ENCODE measurements around the gene ERF.
A peak's percentile ranks its signal among the peaks of the same experiment; 100 is the strongest.

ERF gene

DNA sequence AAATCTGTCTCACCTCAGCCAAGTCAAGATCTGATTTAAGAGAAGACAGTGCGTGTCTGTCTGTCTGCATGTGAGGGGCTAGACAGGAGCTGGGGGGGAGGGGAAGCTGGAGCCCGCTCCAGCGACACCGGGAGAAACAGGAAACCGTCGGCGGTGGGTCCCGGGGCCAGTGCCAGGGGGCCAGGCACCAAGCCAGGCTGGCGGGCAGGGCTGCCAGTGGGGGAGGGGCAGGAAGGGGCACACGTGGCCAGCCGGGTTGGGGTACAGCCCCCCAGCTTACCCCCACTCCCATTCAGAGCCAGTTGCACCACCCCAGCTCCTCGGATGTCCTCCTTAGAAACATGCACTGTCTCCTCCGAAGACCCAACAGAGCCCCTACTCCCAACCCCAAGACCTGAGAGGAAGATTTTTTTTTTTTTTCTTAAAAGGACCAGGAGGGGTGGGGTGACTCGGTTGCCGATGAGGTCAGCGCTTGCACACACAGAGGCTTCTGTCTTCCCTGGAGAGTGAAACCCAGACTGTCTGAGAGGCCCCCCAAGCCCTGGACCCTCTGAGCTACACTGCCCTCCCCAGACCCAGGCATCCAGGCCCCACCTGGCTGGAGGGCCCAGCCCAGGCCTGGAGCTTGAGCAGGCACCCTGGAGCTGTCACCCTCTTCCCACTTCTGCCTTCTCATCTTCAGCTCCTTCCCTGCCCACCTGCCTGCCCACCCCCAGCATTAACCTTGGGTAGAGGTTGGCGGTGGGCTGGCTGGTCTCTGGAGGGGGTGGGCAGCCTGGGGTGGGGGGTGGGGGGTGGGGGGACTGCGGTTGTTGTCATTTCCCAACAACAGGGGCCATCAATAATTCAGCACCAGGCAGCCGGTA lies 4.0 kb downstream of the ERF start:
- DNase-seq (ENCODE audit: low spot score) = no peak
- Histone ChIP-seq H2BK15ac (ENCODE audit: low read length) (no peak overlapping the region), H3K4me3 (ENCODE audit: low read length in 2 of 2) (no peak overlapping the region), H2BK12ac (ENCODE audit: low read length) (no peak overlapping the region), H3K27ac (replicated peaks; ENCODE audit: low read length) (no peak overlapping the region), H4K91ac (ENCODE audit: low read depth, low read length, poor library complexity) (no peak overlapping the region), H3K79me1 (ENCODE audit: low read depth, low read length) (peaks cover 38% of the 10 kb centered on the region), H3K9ac (ENCODE audit: low read depth, low read length, poor library complexity) (peak overlapping the region; percentile 81), H3K18ac (ENCODE audit: low read length) (no peak overlapping the region), H2AK5ac (ENCODE audit: low read depth, low read length) (no peak overlapping the region), H2AFZ (ENCODE audit: low read length) (no peak overlapping the region), H2BK5ac (ENCODE audit: low read length) (peak overlapping the region; percentile 93), H3K4me2 (ENCODE audit: insufficient read depth, low read length, poor library complexity, severe bottlenecking) (peak overlapping the region; percentile 33), H4K8ac (ENCODE audit: low read depth, low read length) (no peak overlapping the region), H3K23ac (ENCODE audit: low read depth, low read length, poor library complexity) (peak overlapping the region; percentile 85), H3K14ac (ENCODE audit: low read length) (peak overlapping the region; percentile 38), H2BK120ac (ENCODE audit: low read depth, low read length) (no peak overlapping the region), H3K9me3 (replicated peaks in 1 of 2; ENCODE audit: control insufficient read depth in 2 of 2, insufficient read depth in 1 of 2, low read depth in 1 of 2, low read length in 2 of 2) (no peaks in the 10 kb centered on the region), H3K36me3 (replicated peaks in 1 of 2; ENCODE audit: control insufficient read depth in 2 of 2, insufficient read depth in 2 of 2, low read length in 2 of 2) (peaks cover 23 to 42% of the 10 kb centered on the region in 2 donors), H3K4me1 (ENCODE audit: control insufficient read depth in 2 of 2, insufficient read depth in 1 of 2, low read depth in 1 of 2, low read length in 2 of 2) (peaks cover 14 to 21% of the 10 kb centered on the region in 2 donors), H3K4ac (ENCODE audit: low read length) (no peak overlapping the region), H3K27me3 (ENCODE audit: control insufficient read depth in 3 of 3, insufficient read depth in 3 of 3, low read depth in 1 of 3, low read length in 3 of 3) (no peaks in the 10 kb centered on the region)
- WGBS, 2 donors (ENCODE audit: extremely low coverage in 2 of 2, insufficient read length in 2 of 2, insufficient replicate concordance in 1 of 2) = no CpG with 5 or more reads among the region's 19 CpGs

DNA sequence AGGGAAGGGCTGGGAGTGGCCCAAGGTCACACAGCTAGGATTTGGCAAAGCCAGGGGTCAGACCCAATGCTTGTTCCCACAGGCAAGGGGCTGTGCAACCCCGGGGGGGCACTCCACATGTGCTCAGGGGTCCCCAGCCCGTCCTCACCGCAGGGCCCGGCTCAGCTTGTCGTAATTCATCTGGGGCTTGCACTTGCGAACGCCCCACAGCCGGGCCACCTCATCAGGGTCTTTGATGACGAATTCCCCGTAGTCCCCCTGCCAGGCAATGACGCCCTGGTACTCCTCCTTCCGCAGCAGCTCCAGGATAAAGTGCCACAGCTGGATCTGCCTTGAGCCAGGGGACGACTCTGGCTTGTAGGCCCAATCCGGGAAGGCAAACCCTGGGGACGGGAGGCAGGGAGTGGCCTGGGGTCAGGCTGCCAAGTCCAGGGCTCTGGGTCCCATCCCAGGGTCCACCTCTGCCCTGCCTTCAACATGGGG lies 4.7 kb downstream of the ERF start:
- Histone ChIP-seq H3K9me3 (replicated peaks in 1 of 2; ENCODE audit: control insufficient read depth in 2 of 2, insufficient read depth in 1 of 2, low read depth in 1 of 2, low read length in 2 of 2) (no peaks in the 10 kb centered on the region), H3K4me1 (ENCODE audit: control insufficient read depth in 2 of 2, insufficient read depth in 1 of 2, low read depth in 1 of 2, low read length in 2 of 2) (peaks cover 14 to 19% of the 10 kb centered on the region in 2 donors)

DNA sequence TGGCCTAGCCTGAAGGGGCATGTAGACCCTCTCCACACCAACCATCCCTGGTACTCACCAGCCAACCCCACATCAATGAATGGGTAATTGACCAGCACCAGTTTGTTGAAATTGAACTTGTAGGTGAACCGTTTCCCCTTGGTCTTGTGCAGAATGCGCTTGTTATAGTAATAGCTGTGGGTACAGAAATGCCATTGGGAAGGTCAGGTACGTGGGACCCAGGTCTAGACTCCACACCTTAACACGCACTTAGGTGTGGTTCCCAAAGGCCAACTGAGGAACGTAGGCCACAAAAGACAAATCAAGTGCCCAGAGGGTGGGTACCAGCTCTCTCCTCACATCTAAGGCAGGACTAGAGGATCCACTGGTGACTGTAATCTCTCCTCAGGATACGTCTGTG lies 5.2 kb downstream of the ERF start:
- H3K4ac ChIP-seq (ENCODE audit: low read length) = no peak overlapping the region
- H2BK5ac ChIP-seq (ENCODE audit: low read length) = no peak overlapping the region
- peaks cover 17 to 19% of the 10 kb centered on the region in 2 donors for H3K4me1 ChIP-seq (ENCODE audit: control insufficient read depth in 2 of 2, insufficient read depth in 1 of 2, low read depth in 1 of 2, low read length in 2 of 2)
- peaks cover 38% of the 10 kb centered on the region for H3K79me1 ChIP-seq (ENCODE audit: low read depth, low read length)
- H3K4me3 ChIP-seq (ENCODE audit: low read length in 2 of 2) = no peak overlapping the region
- H3K23ac ChIP-seq (ENCODE audit: low read depth, low read length, poor library complexity) = no peak overlapping the region
- H3K36me3 ChIP-seq (replicated peaks in 1 of 2; ENCODE audit: control insufficient read depth in 2 of 2, insufficient read depth in 2 of 2, low read length in 2 of 2) = peaks cover 23 to 42% of the 10 kb centered on the region in 2 donors
- H4K91ac ChIP-seq (ENCODE audit: low read depth, low read length, poor library complexity) = no peak overlapping the region
- H3K9ac ChIP-seq (ENCODE audit: low read depth, low read length, poor library complexity) = no peak overlapping the region
- no CpG with 5 or more reads among the region's 6 CpGs for WGBS, 2 donors (ENCODE audit: extremely low coverage in 2 of 2, insufficient read length in 2 of 2, insufficient replicate concordance in 1 of 2)
- no peaks in the 10 kb centered on the region for H3K9me3 ChIP-seq (replicated peaks in 1 of 2; ENCODE audit: control insufficient read depth in 2 of 2, insufficient read depth in 1 of 2, low read depth in 1 of 2, low read length in 2 of 2)
- H3K14ac ChIP-seq (ENCODE audit: low read length) = no peak overlapping the region
- H3K18ac ChIP-seq (ENCODE audit: low read length) = no peak overlapping the region
- no peak overlapping the region for H2BK120ac ChIP-seq (ENCODE audit: low read depth, low read length)
- no peak overlapping the region for H2BK12ac ChIP-seq (ENCODE audit: low read length)
- no peak overlapping the region for H2AFZ ChIP-seq (ENCODE audit: low read length)
- no peak overlapping the region for H2AK5ac ChIP-seq (ENCODE audit: low read depth, low read length)
- H3K4me2 ChIP-seq (ENCODE audit: insufficient read depth, low read length, poor library complexity, severe bottlenecking) = no peak overlapping the region
- DNase-seq (ENCODE audit: low spot score) = no peak
- H2BK15ac ChIP-seq (ENCODE audit: low read length) = no peak overlapping the region
- H3K27ac ChIP-seq (replicated peaks; ENCODE audit: low read length) = no peak overlapping the region
- no peaks in the 10 kb centered on the region for H3K27me3 ChIP-seq (ENCODE audit: control insufficient read depth in 3 of 3, insufficient read depth in 3 of 3, low read depth in 1 of 3, low read length in 3 of 3)
- no peak overlapping the region for H4K8ac ChIP-seq (ENCODE audit: low read depth, low read length)

More for the DNA sequence above, 4.7 kb downstream of the ERF start:
- H3K4me3 ChIP-seq (ENCODE audit: low read length in 2 of 2) = no peak overlapping the region
- no peak overlapping the region for H3K9ac ChIP-seq (ENCODE audit: low read depth, low read length, poor library complexity)
- no peak overlapping the region for H3K27ac ChIP-seq (replicated peaks; ENCODE audit: low read length)
- no peak for DNase-seq (ENCODE audit: low spot score)
- H3K27me3 ChIP-seq (ENCODE audit: control insufficient read depth in 3 of 3, insufficient read depth in 3 of 3, low read depth in 1 of 3, low read length in 3 of 3) = no peaks in the 10 kb centered on the region
- H2BK15ac ChIP-seq (ENCODE audit: low read length) = no peak overlapping the region
- H2AK5ac ChIP-seq (ENCODE audit: low read depth, low read length) = no peak overlapping the region
- WGBS, 2 donors (ENCODE audit: extremely low coverage in 2 of 2, insufficient read length in 2 of 2, insufficient replicate concordance in 1 of 2) = no CpG with 5 or more reads among the region's 15 CpGs
- no peak overlapping the region for H4K91ac ChIP-seq (ENCODE audit: low read depth, low read length, poor library complexity)
- no peak overlapping the region for H3K14ac ChIP-seq (ENCODE audit: low read length)
- no peak overlapping the region for H2BK120ac ChIP-seq (ENCODE audit: low read depth, low read length)
- H2BK5ac ChIP-seq (ENCODE audit: low read length) = no peak overlapping the region
- H3K18ac ChIP-seq (ENCODE audit: low read length) = no peak overlapping the region
- no peak overlapping the region for H3K23ac ChIP-seq (ENCODE audit: low read depth, low read length, poor library complexity)
- H3K4ac ChIP-seq (ENCODE audit: low read length) = no peak overlapping the region
- H2AFZ ChIP-seq (ENCODE audit: low read length) = no peak overlapping the region
- H3K36me3 ChIP-seq (replicated peaks in 1 of 2; ENCODE audit: control insufficient read depth in 2 of 2, insufficient read depth in 2 of 2, low read length in 2 of 2) = peaks cover 23 to 42% of the 10 kb centered on the region in 2 donors
- peaks cover 38% of the 10 kb centered on the region for H3K79me1 ChIP-seq (ENCODE audit: low read depth, low read length)
- no peak overlapping the region for H2BK12ac ChIP-seq (ENCODE audit: low read length)
- no peak overlapping the region for H4K8ac ChIP-seq (ENCODE audit: low read depth, low read length)
- H3K4me2 ChIP-seq (ENCODE audit: insufficient read depth, low read length, poor library complexity, severe bottlenecking) = peak overlapping the region; percentile 11

DNA sequence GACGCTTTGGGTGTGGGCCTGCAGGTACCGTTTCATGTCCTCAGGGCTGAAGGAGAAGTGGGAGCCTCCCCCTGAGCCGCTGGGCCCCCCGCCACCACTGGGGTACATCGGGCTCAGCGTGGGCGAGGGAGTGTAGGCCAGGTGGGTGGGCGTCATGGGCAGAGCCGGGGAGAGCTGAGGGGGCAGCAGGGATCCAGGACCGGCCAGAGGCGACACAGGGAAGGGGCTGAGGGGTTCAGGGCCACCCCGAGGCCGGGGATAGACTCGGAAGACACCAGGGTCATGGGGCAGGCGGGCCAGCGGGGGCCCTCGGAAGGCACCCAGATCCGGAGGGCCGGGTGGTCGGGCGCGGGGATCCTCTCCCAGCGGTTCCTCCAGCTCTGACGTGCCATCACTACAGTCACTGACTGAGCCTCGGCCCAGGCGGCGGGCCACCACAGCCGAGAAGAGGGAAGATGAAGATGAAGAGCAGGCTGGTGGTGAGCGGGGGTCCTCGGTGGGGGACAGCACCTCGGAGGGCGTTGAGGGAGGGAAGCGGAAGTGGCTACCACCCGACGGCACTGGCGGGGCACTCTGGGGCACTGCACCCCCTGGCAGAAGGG lies 5.7 kb downstream of the ERF start:
- Histone ChIP-seq H4K91ac (ENCODE audit: low read depth, low read length, poor library complexity) (no peak overlapping the region), H2BK15ac (ENCODE audit: low read length) (no peak overlapping the region), H2BK5ac (ENCODE audit: low read length) (no peak overlapping the region), H3K4me1 (ENCODE audit: control insufficient read depth in 2 of 2, insufficient read depth in 1 of 2, low read depth in 1 of 2, low read length in 2 of 2) (peaks cover 17 to 19% of the 10 kb centered on the region in 2 donors), H3K4me3 (ENCODE audit: low read length in 2 of 2) (no peak overlapping the region), H3K18ac (ENCODE audit: low read length) (no peak overlapping the region), H2BK12ac (ENCODE audit: low read length) (peak overlapping the region; percentile 22), H3K27me3 (ENCODE audit: control insufficient read depth in 3 of 3, insufficient read depth in 3 of 3, low read depth in 1 of 3, low read length in 3 of 3) (no peaks in the 10 kb centered on the region), H3K36me3 (replicated peaks in 1 of 2; ENCODE audit: control insufficient read depth in 2 of 2, insufficient read depth in 2 of 2, low read length in 2 of 2) (peaks cover 23 to 42% of the 10 kb centered on the region in 2 donors), H4K8ac (ENCODE audit: low read depth, low read length) (no peak overlapping the region), H3K14ac (ENCODE audit: low read length) (no peak overlapping the region), H3K9me3 (replicated peaks in 1 of 2; ENCODE audit: control insufficient read depth in 2 of 2, insufficient read depth in 1 of 2, low read depth in 1 of 2, low read length in 2 of 2) (no peaks in the 10 kb centered on the region), H2BK120ac (ENCODE audit: low read depth, low read length) (peak overlapping the region; percentile 81), H2AK5ac (ENCODE audit: low read depth, low read length) (no peak overlapping the region), H3K23ac (ENCODE audit: low read depth, low read length, poor library complexity) (peak overlapping the region; percentile 95), H3K4ac (ENCODE audit: low read length) (no peak overlapping the region), H3K27ac (replicated peaks; ENCODE audit: low read length) (no peak overlapping the region), H3K9ac (ENCODE audit: low read depth, low read length, poor library complexity) (no peak overlapping the region), H3K79me1 (ENCODE audit: low read depth, low read length) (peaks cover 38% of the 10 kb centered on the region), H2AFZ (ENCODE audit: low read length) (no peak overlapping the region), H3K4me2 (ENCODE audit: insufficient read depth, low read length, poor library complexity, severe bottlenecking) (no peak overlapping the region)
- DNase-seq (ENCODE audit: low spot score) = no peak
- no CpG with 5 or more reads among the region's 36 CpGs for WGBS, 2 donors (ENCODE audit: extremely low coverage in 2 of 2, insufficient read length in 2 of 2, insufficient replicate concordance in 1 of 2)

All from neuronal stem cell (in vitro differentiated cells).